Measurements from ENCODE around the gene RAB11FIP4.

RAB11FIP4 gene

GRCh38 chr17:31435581-31435980 is 44.1 kb downstream of the RAB11FIP4 start:
- Histone ChIP-seq H3K79me2 (ENCODE audit: control insufficient read depth, low read length) (no peaks in the 10 kb centered on the region), H3K27ac (ENCODE audit: low read depth, low read length) (no peak overlapping the region), H3K4me2 (ENCODE audit: low read length) (no peak overlapping the region), H3K4me3 (ENCODE audit: low read length) (no peak overlapping the region), H4K20me1 (ENCODE audit: control insufficient read depth, insufficient read depth, low read depth, low read length) (no peaks in the 10 kb centered on the region), H3F3A (ENCODE audit: control insufficient read depth, insufficient read depth) (no peaks in the 10 kb centered on the region), H3K9me2 (replicated peaks; ENCODE audit: control insufficient read depth, low read length) (no peaks in the 10 kb centered on the region), H3K4me1 (ENCODE audit: control insufficient read depth, low read length) (no peaks in the 10 kb centered on the region), H3K36me3 (ENCODE audit: control insufficient read depth, low read length) (no peaks in the 10 kb centered on the region), H3K27me3 (ENCODE audit: control insufficient read depth, low read length) (peaks cover 3% of the 10 kb centered on the region), H3K9me3 (ENCODE audit: control insufficient read depth, insufficient read depth, low read length) (no peaks in the 10 kb centered on the region)
- TF ChIP-seq EZH2phosphoT487 (IDR thresholded peaks at IDR 0.05; ENCODE audit: borderline replicate concordance, low read length): no peak
- TF ChIP-seq, protein P1, sequence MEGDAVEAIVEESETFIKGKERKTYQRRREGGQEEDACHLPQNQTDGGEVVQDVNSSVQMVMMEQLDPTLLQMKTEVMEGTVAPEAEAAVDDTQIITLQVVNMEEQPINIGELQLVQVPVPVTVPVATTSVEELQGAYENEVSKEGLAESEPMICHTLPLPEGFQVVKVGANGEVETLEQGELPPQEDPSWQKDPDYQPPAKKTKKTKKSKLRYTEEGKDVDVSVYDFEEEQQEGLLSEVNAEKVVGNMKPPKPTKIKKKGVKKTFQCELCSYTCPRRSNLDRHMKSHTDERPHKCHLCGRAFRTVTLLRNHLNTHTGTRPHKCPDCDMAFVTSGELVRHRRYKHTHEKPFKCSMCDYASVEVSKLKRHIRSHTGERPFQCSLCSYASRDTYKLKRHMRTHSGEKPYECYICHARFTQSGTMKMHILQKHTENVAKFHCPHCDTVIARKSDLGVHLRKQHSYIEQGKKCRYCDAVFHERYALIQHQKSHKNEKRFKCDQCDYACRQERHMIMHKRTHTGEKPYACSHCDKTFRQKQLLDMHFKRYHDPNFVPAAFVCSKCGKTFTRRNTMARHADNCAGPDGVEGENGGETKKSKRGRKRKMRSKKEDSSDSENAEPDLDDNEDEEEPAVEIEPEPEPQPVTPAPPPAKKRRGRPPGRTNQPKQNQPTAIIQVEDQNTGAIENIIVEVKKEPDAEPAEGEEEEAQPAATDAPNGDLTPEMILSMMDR (IDR thresholded peaks at IDR 0.05; ENCODE audit: low read depth, low read length, poor library complexity, severe bottlenecking): no peak

- H3K79me2 ChIP-seq (ENCODE audit: control insufficient read depth, low read length): no peaks in the 10 kb centered on the region
- H3K36me3 ChIP-seq (ENCODE audit: control insufficient read depth, low read length): no peaks in the 10 kb centered on the region
- TF ChIP-seq, protein P1 (IDR thresholded peaks at IDR 0.05; ENCODE audit: low read depth, low read length, poor library complexity, severe bottlenecking): no peak
- no peak for TF ChIP-seq EZH2phosphoT487 (IDR thresholded peaks at IDR 0.05; ENCODE audit: borderline replicate concordance, low read length)
- no peaks in the 10 kb centered on the region for H3K4me1 ChIP-seq (ENCODE audit: control insufficient read depth, low read length)
- H3K27me3 ChIP-seq (ENCODE audit: control insufficient read depth, low read length): no peaks in the 10 kb centered on the region
- no peak overlapping the region for H3K27ac ChIP-seq (ENCODE audit: low read depth, low read length)
- H3K9me3 ChIP-seq (ENCODE audit: control insufficient read depth, insufficient read depth, low read length): no peaks in the 10 kb centered on the region
- H3K9me2 ChIP-seq (replicated peaks; ENCODE audit: control insufficient read depth, low read length): no peaks in the 10 kb centered on the region
- no peak overlapping the region for H3K4me3 ChIP-seq (ENCODE audit: low read length)
- no peak overlapping the region for H3K4me2 ChIP-seq (ENCODE audit: low read length)
- no peaks in the 10 kb centered on the region for H4K20me1 ChIP-seq (ENCODE audit: control insufficient read depth, insufficient read depth, low read depth, low read length)
- no peaks in the 10 kb centered on the region for H3F3A ChIP-seq (ENCODE audit: control insufficient read depth, insufficient read depth)
Measured at GRCh38 chr17:31437720-31438400, 46.4 kb downstream of the RAB11FIP4 start.

DNA sequence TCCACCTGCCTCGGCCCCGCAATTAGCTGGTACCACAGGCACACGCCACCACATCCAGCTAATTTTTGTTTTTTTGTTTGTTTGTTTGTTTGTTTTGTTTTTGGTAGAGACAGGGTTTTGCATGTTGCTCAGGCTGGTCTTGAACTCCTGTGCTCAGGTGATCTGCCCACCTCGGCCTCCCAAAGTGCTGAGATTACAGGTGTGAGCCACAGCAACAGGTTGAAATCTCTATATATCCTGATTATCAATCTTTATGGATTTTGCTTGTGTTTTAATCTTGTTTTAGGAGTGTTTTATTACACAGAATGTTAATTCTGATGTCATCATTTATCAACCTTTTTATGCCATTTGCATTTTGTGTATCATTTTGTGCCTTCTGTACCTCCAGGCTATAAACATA is 48.2 kb downstream of the RAB11FIP4 start:
- H3K9me3 ChIP-seq (ENCODE audit: control insufficient read depth, insufficient read depth, low read length): no peaks in the 10 kb centered on the region
- no peak overlapping the region for H3K27ac ChIP-seq (ENCODE audit: low read depth, low read length)
- no peaks in the 10 kb centered on the region for H4K20me1 ChIP-seq (ENCODE audit: control insufficient read depth, insufficient read depth, low read depth, low read length)
- H3K4me1 ChIP-seq (ENCODE audit: control insufficient read depth, low read length): no peaks in the 10 kb centered on the region
- H3K9me2 ChIP-seq (replicated peaks; ENCODE audit: control insufficient read depth, low read length): no peaks in the 10 kb centered on the region
- no peaks in the 10 kb centered on the region for H3F3A ChIP-seq (ENCODE audit: control insufficient read depth, insufficient read depth)
- H3K79me2 ChIP-seq (ENCODE audit: control insufficient read depth, low read length): no peaks in the 10 kb centered on the region
- H3K27me3 ChIP-seq (ENCODE audit: control insufficient read depth, low read length): no peaks in the 10 kb centered on the region
- no peak for TF ChIP-seq EZH2phosphoT487 (IDR thresholded peaks at IDR 0.05; ENCODE audit: borderline replicate concordance, low read length)
- TF ChIP-seq, protein P1 (IDR thresholded peaks at IDR 0.05; ENCODE audit: low read depth, low read length, poor library complexity, severe bottlenecking): no peak
- no peak overlapping the region for H3K4me2 ChIP-seq (ENCODE audit: low read length)
- no peak overlapping the region for H3K4me3 ChIP-seq (ENCODE audit: low read length)
- no peaks in the 10 kb centered on the region for H3K36me3 ChIP-seq (ENCODE audit: control insufficient read depth, low read length)
